NCI-H524 (cell line): ENCODE results near the gene CNTN1.
"Not testable (repeated sequence)": the region's sequence is repeated elsewhere in the genome, so short reads cannot be mapped to it uniquely, and the experiment has no call there.

Source experiments
- DNase-seq, 2 experiments: peaks; one replicate each; lab custom pipeline; 2025; lab: John Stamatoyannopoulos, UW

CNTN1 gene

GRCh38 chr12:41045509-41045908 lies 353.3 kb downstream of the CNTN1 start:
- DNase-seq: no peak

GRCh38 chr12:41049033-41049432 lies 356.8 kb downstream of the CNTN1 start:
- DNase-seq: no peak

- no peak for DNase-seq
Observed at GRCh38 chr12:41051954-41052353, 359.7 kb downstream of the CNTN1 start.

GRCh38 chr12:41052441-41052840 lies 360.2 kb downstream of the CNTN1 start:
- DNase-seq: no peak

GRCh38 chr12:41053046-41053445 lies 360.8 kb downstream of the CNTN1 start:
- DNase-seq: no peak

- peak in 1 of 2 experiments; percentile 5 for DNase-seq
Observed at GRCh38 chr12:41055875-41056577, 363.8 kb downstream of the CNTN1 start.

GRCh38 chr12:41058266-41058665 lies 366.0 kb downstream of the CNTN1 start:
- DNase-seq: no peak

GRCh38 chr12:41061192-41061591 lies 369.0 kb downstream of the CNTN1 start:
- no peak for DNase-seq

GRCh38 chr12:41064411-41064810 lies 372.2 kb downstream of the CNTN1 start:
- no peak for DNase-seq

- DNase-seq: no peak
Observed at GRCh38 chr12:41067941-41068645, 375.9 kb downstream of the CNTN1 start.

- DNase-seq: no peak
Observed at GRCh38 chr12:41073633-41074472, 381.6 kb downstream of the CNTN1 start.

GRCh38 chr12:41074473-41074769 lies 382.2 kb downstream of the CNTN1 start:
- DNase-seq: no peak

- no peak for DNase-seq
Observed at GRCh38 chr12:41076114-41076513, 383.9 kb downstream of the CNTN1 start.

- DNase-seq: not testable (repeated sequence)
Observed at GRCh38 chr12:41081241-41081640, 389.0 kb downstream of the CNTN1 start.

- no peak for DNase-seq
Observed at GRCh38 chr12:41089438-41089837, 397.2 kb downstream of the CNTN1 start.

GRCh38 chr12:41092115-41092514 lies 399.9 kb downstream of the CNTN1 start:
- DNase-seq: no peak

GRCh38 chr12:41096797-41097196 lies 404.6 kb downstream of the CNTN1 start:
- no peak for DNase-seq

GRCh38 chr12:41100572-41100971 lies 408.3 kb downstream of the CNTN1 start:
- DNase-seq: no peak

- no peak for DNase-seq
Observed at GRCh38 chr12:41101806-41102205, 409.6 kb downstream of the CNTN1 start.

GRCh38 chr12:41103614-41104013 lies 411.4 kb downstream of the CNTN1 start:
- no peak for DNase-seq

- no peak for DNase-seq
Observed at GRCh38 chr12:41106315-41106714, 414.1 kb downstream of the CNTN1 start.

GRCh38 chr12:41108032-41108431 lies 415.8 kb downstream of the CNTN1 start:
- no peak for DNase-seq

- no peak for DNase-seq
Observed at GRCh38 chr12:41112903-41113302, 420.7 kb downstream of the CNTN1 start.
